Renal cortex interstitium (tissue), 11 donors: Measurements from ENCODE around the gene CFAP43. TPM values are rescaled to one million over a fixed set of nuclear protein-coding genes. Genes with fewer than 3 reads are reported as not detected.
A peak's percentile ranks its signal among the peaks of the same experiment; 100 is the strongest.
"Not testable (repeated sequence)": the region's sequence is repeated elsewhere in the genome, so short reads cannot be mapped to it uniquely, and the experiment has no call there.

Source experiments
- DNase-seq, 11 donors: peaks; one replicate each; pipeline ENCODE4 v3.0.0-alpha.2; 2013; ENCODE audit warnings: low read depth in 9 of 11, low spot score in 4 of 11; ENCODE audit errors: extremely low read depth in 1 of 11
- polyA plus RNA-seq, 3 donors: library from polyadenylated mRNA; unstranded; fragments of 120-200 nt; gene quantifications; one replicate each; pipeline ENCODE4 v1.2.1, GENCODE V29; 2013; ENCODE audit not compliant: insufficient read length in 3 of 3

CFAP43 gene
- polyA plus RNA-seq, 3 donors, result 15.3 to 32.8 (median 18.6) TPM

- DNase-seq, result no peak
Measured at GRCh38 chr10:104260775-104261115, 28.6 kb upstream of the CFAP43 start.

DNA sequence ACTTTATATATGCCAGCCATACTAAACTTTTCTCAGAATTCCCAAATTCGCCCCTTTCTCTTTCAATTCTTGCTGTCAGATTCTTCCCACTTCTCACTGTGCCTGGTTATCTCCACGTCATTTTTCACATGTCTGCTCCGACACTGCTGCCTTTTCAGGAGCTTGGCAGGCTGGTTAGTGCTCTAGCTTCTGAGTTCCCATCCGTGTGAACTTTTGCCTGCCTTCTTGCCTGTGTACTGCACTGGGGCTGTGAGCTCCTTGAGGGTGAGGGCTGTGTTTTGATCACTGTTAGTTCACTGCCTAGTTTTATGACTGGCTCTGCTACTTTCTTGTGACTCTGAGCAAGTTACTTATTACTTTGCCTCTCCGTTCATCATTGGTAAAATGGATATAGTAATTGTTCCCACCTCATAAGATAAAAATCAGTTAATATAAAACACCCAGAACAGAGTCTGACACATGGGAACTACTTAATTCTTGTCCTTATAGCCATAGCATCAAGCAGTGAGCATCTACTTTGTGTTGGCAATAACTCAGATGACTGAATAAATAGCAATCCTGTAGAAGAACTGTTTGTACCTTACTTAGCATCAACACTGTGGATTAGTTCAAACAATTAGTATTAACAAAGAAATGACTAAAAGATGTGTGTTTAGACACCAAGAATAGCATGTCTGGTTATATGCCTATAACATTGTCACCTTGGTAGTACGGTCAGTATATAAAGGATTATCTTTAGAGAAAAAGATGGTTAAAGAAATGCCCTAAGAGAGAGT lies 28.0 kb upstream of the CFAP43 start:
- DNase-seq, result no peak

DNA sequence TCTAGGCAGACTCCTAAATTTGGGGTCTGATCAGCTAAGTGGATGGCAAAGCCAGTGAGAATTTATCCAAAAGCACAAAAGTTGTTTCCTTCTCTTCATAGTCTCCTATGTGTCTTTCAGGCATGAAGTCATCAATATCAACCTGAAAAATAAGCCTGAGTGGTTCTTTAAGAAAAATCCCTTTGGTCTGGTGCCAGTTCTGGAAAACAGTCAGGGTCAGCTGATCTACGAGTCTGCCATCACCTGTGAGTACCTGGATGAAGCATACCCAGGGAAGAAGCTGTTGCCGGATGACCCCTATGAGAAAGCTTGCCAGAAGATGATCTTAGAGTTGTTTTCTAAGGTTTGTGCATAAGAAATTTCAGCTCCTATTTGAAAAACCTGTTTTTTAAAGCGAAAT lies 27.3 kb upstream of the CFAP43 start:
- no peak for DNase-seq

GRCh38 chr10:104258209-104258608 lies 26.0 kb upstream of the CFAP43 start:
- DNase-seq, result no peak

- DNase-seq, result no peak
Measured at GRCh38 chr10:104257235-104257634, 25.1 kb upstream of the CFAP43 start.

DNA sequence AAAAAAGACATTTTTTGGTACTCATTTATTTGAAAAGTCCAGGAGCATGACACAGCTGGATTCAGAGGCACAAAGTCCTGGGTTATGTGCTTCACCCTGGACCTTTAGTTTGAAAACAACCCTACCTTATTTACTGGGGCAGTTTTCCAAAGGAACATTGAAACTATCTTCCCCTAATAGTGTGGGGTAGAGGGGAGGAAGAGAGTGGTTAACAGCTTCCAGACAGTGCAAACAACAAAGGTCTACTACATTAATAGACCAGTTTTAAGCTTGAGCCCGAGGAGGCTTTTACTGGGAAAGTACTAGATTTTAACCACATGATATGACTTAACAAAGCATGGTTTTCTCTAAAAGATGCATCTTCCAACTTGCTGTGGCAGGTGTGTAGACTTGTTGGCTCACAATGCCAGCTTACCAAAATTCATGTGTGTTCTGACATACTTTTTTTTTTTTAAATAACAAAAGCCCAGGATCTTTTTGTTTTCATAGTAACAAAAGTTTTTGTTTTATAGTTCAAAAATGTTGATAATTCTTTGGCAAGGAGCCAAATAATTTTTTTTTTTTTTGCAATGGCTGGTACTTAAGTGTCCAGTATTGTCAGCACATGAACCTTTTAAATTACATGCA lies 24.3 kb upstream of the CFAP43 start:
- no peak for DNase-seq

GRCh38 chr10:104255311-104255981 lies 23.3 kb upstream of the CFAP43 start:
- DNase-seq, result peak in 1 of 11 donors; percentile 22

GRCh38 chr10:104254493-104255310 lies 22.5 kb upstream of the CFAP43 start, which contains the start of gene GSTO1:
Gene GSTO1 (plus strand): TSS chr10:104254892. CDS start chr10:104254929, 37 bp downstream.
- peak in 6 of 11 donors; percentile 36 to 56 (median 51) for DNase-seq

GRCh38 chr10:104253606-104254410 lies 21.6 kb upstream of the CFAP43 start:
- DNase-seq, result no peak

DNA sequence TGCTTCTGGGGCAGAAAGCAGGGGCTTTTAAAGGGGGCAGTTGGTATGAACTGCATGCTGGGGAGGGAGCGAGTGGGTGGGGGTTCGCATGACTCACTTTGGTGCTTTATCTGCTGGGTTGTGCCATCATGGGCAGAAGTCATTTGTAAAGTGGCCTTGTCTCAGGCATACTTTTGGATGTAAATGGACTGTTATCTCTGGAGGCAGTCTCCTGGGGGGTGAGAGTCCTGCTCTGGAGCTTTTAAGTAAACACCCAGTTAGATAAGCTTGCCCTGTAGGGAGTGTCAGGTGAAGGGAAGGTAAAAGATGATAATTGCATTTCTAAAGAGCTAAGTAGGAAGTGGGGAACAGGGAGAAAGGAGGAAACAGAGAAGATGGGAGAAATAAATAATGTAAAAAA lies 20.9 kb upstream of the CFAP43 start:
- no peak for DNase-seq

- no peak for DNase-seq
Measured at GRCh38 chr10:104252368-104252767, 20.2 kb upstream of the CFAP43 start.

DNA sequence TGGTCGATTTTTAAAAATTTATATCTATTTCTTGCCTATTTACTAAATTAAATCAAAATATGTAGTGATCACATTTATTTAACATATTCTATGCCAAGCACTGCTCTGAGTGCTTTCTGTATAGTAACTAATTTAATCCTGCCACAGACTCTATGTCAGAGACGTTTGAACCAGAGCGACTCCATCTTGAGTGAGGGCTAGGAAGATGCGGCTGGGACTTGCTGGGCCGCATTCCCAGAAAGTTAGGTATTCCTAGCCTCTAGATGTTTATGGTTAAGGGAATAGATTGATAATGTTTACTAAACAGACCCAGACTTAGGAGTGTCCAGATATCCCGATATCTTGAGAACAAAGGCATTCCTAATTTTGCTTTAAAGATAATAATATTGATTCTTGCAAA lies 19.3 kb upstream of the CFAP43 start:
- DNase-seq, result no peak

DNA sequence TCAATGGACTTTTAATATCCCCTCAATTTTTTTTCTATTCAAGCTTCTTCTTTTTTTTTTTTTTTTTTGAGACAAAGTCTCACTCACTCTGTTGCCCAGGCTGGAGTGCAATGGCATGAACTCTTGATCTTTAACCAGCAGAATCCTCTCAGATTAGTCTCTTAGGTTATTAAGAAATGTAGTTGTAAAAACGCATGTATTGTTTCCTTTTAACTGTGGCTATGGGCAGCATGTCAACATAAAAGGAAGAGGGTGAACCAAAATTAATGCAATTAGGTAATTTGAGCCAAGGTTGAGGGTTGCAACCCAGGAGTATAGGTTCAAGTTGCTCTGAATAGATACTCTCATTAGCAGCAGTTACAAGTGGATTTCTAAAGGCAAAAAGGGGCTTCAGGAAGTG lies 18.2 kb upstream of the CFAP43 start:
- DNase-seq, result no peak

DNA sequence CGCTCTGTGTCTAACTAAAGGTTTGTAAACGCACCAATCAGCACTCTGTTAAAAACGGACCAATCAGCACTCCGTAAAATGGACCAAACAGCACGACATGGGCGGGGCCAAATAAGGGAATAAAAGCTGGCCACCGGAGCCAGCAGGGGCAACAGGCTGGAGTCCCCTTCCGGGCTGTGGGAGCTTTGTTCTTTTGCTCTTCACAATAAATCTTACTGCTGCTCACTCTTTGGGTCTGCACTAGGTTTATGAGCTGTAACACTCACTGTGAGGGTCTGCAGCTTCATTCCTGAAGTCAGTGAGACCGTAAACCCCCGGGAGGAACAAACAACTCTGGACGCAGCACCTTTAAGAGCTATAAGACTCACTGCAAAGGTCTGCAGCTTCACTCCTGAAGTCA lies 16.8 kb upstream of the CFAP43 start:
- not testable (repeated sequence) for DNase-seq

DNA sequence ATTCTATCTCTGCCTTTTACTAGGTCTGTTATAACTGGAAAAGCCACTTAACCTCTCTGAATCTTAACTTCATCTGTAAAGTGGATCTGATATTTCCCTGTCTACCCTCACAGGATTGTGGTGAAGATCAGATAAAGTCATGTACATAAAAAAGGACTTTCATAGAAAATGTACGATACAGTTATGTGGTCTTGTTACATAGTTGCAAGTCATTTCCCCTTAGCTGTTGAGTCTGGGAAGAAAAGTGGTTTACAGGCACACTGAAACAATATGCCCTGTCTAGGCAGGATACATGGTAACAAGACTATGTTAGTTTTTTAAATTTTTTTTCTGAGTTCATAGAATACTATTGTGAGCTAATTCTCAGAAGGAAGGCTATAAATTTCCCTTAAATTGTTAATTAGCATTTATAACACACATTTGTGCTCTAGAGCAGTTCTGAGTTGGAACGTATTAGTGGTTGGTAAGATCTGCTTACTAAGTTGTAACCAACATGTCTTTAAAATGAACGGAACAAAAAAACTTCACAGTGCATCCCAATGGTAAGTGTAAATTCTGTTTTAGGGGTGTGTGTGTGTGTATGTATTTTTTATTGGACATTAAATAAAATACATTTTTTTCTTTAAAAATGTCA lies 15.5 kb upstream of the CFAP43 start:
- DNase-seq, result no peak

DNA sequence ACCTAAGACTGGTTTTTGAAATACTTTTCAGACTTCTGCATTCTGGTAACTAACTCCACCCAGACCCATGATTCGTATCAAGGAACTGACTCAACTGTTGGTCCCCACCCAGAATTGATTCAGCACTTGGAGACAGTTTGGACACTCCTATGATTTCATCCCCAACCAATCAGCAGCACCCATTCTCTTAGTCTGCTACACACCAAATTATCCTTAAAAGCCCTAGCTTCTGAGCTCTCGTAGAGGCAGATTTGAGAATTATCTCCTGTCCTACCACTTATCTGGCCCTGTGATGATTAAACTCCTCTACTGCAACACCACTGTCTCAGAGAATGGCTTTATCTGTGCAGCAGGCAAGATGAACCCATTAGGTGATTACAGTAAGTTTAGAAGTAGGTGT lies 14.8 kb upstream of the CFAP43 start:
- DNase-seq, result no peak

DNA sequence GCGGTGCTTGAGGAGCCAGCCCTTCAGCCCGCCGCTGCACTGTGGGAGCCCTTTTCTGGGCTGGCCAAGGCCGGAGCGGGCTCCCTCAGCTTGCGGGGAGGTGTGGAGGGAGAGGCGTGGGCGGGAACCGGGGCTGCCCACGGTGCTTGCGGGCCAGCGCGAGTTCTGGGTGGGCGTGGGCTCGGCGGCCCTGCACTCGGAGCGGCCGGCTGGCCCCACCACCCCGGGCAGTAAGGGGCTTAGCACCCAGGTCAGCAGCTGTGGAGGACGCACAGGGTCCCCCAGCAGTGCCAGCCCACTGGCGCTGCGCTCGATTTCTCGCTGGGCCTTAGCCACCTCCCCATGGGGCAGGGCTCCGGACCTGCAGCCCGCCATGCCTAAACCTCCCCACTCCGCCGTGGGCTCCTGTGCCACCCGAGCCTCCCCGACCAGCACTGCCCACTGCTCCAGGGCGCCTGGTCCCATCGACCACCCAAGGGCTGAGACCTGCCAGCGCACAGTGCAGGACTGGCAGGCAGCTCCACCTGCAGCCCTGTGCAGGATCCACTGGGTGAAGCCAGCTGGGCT lies 13.0 kb upstream of the CFAP43 start:
- no peak for DNase-seq

- no peak for DNase-seq
Measured at GRCh38 chr10:104243512-104243911, 11.3 kb upstream of the CFAP43 start.
